Measurements from ENCODE around the gene TRAF1.
"Not testable (repeated sequence)": the region's sequence is repeated elsewhere in the genome, so short reads cannot be mapped to it uniquely, and the experiment has no call there.

Gene TRAF1, protein sequence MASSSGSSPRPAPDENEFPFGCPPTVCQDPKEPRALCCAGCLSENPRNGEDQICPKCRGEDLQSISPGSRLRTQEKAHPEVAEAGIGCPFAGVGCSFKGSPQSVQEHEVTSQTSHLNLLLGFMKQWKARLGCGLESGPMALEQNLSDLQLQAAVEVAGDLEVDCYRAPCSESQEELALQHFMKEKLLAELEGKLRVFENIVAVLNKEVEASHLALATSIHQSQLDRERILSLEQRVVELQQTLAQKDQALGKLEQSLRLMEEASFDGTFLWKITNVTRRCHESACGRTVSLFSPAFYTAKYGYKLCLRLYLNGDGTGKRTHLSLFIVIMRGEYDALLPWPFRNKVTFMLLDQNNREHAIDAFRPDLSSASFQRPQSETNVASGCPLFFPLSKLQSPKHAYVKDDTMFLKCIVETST
- total RNA-seq: 296 to 428 (median 301) reads per million in 3 donors

DNA sequence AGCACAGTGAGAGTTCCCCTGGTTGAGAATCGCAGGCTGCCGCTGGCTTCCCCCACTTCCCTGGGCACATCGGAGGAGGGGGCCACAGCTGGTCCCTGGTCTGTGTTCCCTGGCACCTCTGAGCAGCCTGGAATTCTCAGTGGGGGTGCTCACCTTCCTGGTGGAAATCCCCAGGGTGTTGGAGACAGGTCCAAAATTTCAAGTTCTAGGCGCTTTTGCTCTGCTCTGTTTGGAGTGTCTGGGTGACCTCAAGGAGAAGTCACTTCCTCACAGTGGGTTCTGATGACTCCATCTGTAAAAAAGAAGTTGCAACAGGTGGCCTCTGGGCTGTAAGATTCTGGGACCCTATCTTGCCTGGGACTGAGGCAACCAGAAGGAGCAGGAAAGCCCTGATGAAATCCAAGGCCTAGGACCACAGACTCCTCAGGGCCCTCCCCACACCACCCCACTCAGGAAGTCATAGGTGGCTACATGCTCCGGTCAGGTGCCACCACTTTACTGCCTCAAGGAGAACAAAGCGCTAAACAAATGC is at the start of gene TRAF1:
Gene TRAF1 (minus strand): TSS at position 400 of the 532 bp plus-strand sequence. CDS start 721 bp downstream, outside the sequence.
- Histone ChIP-seq H3K4me1 (ENCODE audit: control insufficient read depth, insufficient read depth, low read length, poor library complexity, severe bottlenecking) (peaks cover 93% of the 10 kb centered on the region), H3K27me3 (replicated peaks; ENCODE audit: control insufficient read depth, insufficient read depth, low read length, poor library complexity, severe bottlenecking) (no peaks in the 10 kb centered on the region)

DNA sequence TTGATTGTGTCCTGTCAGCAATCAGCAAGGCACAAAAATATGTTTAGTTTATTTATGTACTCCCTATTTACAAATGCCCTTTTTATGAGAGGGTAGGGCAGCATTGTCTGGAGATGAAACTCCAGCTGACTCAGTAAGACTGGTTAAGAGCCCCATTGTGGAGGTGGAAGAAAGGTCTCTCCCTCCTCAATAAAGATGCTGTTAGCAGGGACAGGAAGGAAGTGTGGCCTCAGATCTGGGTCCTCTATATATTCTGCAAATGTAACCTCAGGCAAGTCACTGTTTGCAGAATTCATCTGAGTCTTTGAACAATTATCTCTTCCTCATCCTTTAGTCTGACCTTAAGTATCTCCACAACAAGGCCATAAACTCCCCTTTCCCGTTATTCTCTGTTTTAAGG is 48.3 kb upstream of the TRAF1 start:
- no peak overlapping the region for H3K4me3 ChIP-seq (ENCODE audit: insufficient read depth, low read depth, low read length, poor library complexity, severe bottlenecking)

More for the DNA sequence above, at the start of gene TRAF1:
- no peak for DNase-seq
- Histone ChIP-seq H3K4me3 (ENCODE audit: insufficient read depth, low read depth, low read length, poor library complexity, severe bottlenecking) (peak within 1 kb of the TSS; percentile 71), H3K9me3 (ENCODE audit: control insufficient read depth, low read length) (no peaks in the 10 kb centered on the region), H3K27ac (ENCODE audit: insufficient read depth, low read length, poor library complexity, severe bottlenecking) (peak within 1 kb of the TSS; percentile 100), H3K36me3 (ENCODE audit: control insufficient read depth, insufficient read depth, low read length) (peaks cover 4% of the 10 kb centered on the region)

GRCh38 chr9:120974181-120974580 is 47.6 kb upstream of the TRAF1 start:
- H3K27me3 ChIP-seq (replicated peaks; ENCODE audit: control insufficient read depth, insufficient read depth, low read length, poor library complexity, severe bottlenecking): no peaks in the 10 kb centered on the region
- H3K4me1 ChIP-seq (ENCODE audit: control insufficient read depth, insufficient read depth, low read length, poor library complexity, severe bottlenecking): peaks cover 9% of the 10 kb centered on the region
- no peak overlapping the region for H3K27ac ChIP-seq (ENCODE audit: insufficient read depth, low read length, poor library complexity, severe bottlenecking)
- no peaks in the 10 kb centered on the region for H3K36me3 ChIP-seq (ENCODE audit: control insufficient read depth, insufficient read depth, low read length)
- no peak overlapping the region for H3K4me3 ChIP-seq (ENCODE audit: insufficient read depth, low read depth, low read length, poor library complexity, severe bottlenecking)
- H3K9me3 ChIP-seq (ENCODE audit: control insufficient read depth, low read length): no peaks in the 10 kb centered on the region
- no peak for DNase-seq

More for the DNA sequence above, 48.3 kb upstream of the TRAF1 start:
- no peaks in the 10 kb centered on the region for H3K27me3 ChIP-seq (replicated peaks; ENCODE audit: control insufficient read depth, insufficient read depth, low read length, poor library complexity, severe bottlenecking)
- no peaks in the 10 kb centered on the region for H3K36me3 ChIP-seq (ENCODE audit: control insufficient read depth, insufficient read depth, low read length)
- no peaks in the 10 kb centered on the region for H3K9me3 ChIP-seq (ENCODE audit: control insufficient read depth, low read length)
- H3K27ac ChIP-seq (ENCODE audit: insufficient read depth, low read length, poor library complexity, severe bottlenecking): no peak overlapping the region
- H3K4me1 ChIP-seq (ENCODE audit: control insufficient read depth, insufficient read depth, low read length, poor library complexity, severe bottlenecking): peaks cover 9% of the 10 kb centered on the region
- DNase-seq: no peak

DNA sequence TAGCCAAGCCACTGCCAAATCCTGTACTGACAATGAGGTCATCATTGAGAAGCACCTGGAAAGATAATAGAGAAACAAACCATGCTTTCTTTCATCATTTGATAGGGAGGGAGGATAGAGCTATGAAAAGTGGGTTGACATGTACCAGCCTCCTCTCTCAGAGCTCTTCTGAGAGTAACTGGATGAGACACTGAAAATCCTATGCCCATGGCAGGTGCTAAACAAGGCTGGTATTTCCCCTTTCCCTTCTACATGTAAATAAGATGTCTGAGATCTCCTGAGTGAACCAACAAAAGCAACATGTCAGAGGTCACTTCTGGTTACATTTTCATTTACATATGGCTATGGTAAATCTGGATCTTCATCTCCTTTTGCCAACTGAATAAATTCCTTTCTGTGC is 45.3 kb upstream of the TRAF1 start:
- H3K27ac ChIP-seq (ENCODE audit: insufficient read depth, low read length, poor library complexity, severe bottlenecking): no peak overlapping the region
- no peaks in the 10 kb centered on the region for H3K9me3 ChIP-seq (ENCODE audit: control insufficient read depth, low read length)
- DNase-seq: no peak
- peaks cover 9% of the 10 kb centered on the region for H3K4me1 ChIP-seq (ENCODE audit: control insufficient read depth, insufficient read depth, low read length, poor library complexity, severe bottlenecking)
- no peak overlapping the region for H3K4me3 ChIP-seq (ENCODE audit: insufficient read depth, low read depth, low read length, poor library complexity, severe bottlenecking)
- H3K27me3 ChIP-seq (replicated peaks; ENCODE audit: control insufficient read depth, insufficient read depth, low read length, poor library complexity, severe bottlenecking): no peaks in the 10 kb centered on the region
- H3K36me3 ChIP-seq (ENCODE audit: control insufficient read depth, insufficient read depth, low read length): no peaks in the 10 kb centered on the region

DNA sequence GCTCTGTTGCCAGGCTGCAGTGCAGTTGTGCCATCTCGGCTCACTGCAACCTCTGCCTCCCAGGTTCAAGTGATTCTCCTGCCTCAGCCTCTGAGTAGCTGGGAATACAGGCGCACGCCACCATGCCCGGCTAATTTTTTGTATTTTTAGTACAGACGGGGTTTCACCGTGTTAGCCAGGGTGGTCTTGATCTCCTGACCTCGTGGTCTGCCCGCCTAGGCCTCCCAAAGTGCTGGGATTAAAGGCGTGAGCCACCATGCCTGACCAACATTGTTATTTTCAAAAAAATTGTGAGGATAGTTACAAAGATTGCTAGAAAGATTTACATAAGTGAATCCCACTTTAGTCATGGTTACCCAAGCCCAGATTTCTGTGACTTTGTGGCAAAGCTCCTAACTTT is 44.9 kb upstream of the TRAF1 start:
- DNase-seq; H3K27ac ChIP-seq (ENCODE audit: insufficient read depth, low read length, poor library complexity, severe bottlenecking); H3K4me1 ChIP-seq (ENCODE audit: control insufficient read depth, insufficient read depth, low read length, poor library complexity, severe bottlenecking); H3K27me3 ChIP-seq (replicated peaks; ENCODE audit: control insufficient read depth, insufficient read depth, low read length, poor library complexity, severe bottlenecking); H3K9me3 ChIP-seq (ENCODE audit: control insufficient read depth, low read length); H3K36me3 ChIP-seq (ENCODE audit: control insufficient read depth, insufficient read depth, low read length); H3K4me3 ChIP-seq (ENCODE audit: insufficient read depth, low read depth, low read length, poor library complexity, severe bottlenecking): not testable (repeated sequence)

DNA sequence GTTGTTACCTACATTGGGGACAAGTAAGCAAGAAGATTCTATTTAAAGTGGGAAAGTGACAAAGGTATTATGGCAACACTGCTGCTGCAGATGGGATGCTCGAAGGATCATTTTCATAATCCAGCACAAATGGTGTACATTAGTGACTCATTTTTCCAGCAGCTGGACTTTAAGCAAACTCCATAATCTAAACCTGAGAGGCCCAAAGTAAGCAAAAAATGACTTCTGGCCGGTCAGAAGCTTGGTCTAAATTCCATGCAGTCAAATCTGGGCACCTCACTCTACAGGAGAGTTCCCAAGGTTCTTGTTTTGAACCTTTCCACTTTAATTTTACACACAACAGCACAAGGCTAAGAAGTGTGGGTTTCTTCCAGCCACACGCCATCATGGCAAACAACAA is 43.6 kb upstream of the TRAF1 start:
- Histone ChIP-seq H3K9me3 (ENCODE audit: control insufficient read depth, low read length) (no peaks in the 10 kb centered on the region), H3K4me3 (ENCODE audit: insufficient read depth, low read depth, low read length, poor library complexity, severe bottlenecking) (no peak overlapping the region), H3K27me3 (replicated peaks; ENCODE audit: control insufficient read depth, insufficient read depth, low read length, poor library complexity, severe bottlenecking) (no peaks in the 10 kb centered on the region), H3K4me1 (ENCODE audit: control insufficient read depth, insufficient read depth, low read length, poor library complexity, severe bottlenecking) (peaks cover 2% of the 10 kb centered on the region), H3K27ac (ENCODE audit: insufficient read depth, low read length, poor library complexity, severe bottlenecking) (no peak overlapping the region), H3K36me3 (ENCODE audit: control insufficient read depth, insufficient read depth, low read length) (no peaks in the 10 kb centered on the region)
- no peak for DNase-seq

DNA sequence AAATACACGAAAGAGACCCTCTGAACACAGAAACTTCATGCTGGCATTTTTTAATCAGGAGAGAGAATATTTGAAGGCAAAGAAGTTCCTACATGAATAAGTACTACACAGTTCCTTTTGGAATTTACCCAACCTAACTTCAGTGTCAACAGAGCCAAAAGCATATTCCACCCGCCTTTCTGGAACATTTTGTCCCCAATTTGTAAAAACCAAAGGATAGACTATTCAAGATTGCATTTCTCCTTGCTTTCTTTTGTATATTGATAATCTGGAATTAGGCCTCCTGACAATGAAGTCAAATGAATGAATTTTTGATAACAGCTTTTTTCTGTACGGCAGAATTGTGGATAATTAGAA is 39.4 kb upstream of the TRAF1 start:
- no peak overlapping the region for H3K4me3 ChIP-seq (ENCODE audit: insufficient read depth, low read depth, low read length, poor library complexity, severe bottlenecking)
- H3K27me3 ChIP-seq (replicated peaks; ENCODE audit: control insufficient read depth, insufficient read depth, low read length, poor library complexity, severe bottlenecking): no peaks in the 10 kb centered on the region
- no peaks in the 10 kb centered on the region for H3K4me1 ChIP-seq (ENCODE audit: control insufficient read depth, insufficient read depth, low read length, poor library complexity, severe bottlenecking)
- no peak overlapping the region for H3K27ac ChIP-seq (ENCODE audit: insufficient read depth, low read length, poor library complexity, severe bottlenecking)
- H3K9me3 ChIP-seq (ENCODE audit: control insufficient read depth, low read length): no peaks in the 10 kb centered on the region
- no peak for DNase-seq
- no peaks in the 10 kb centered on the region for H3K36me3 ChIP-seq (ENCODE audit: control insufficient read depth, insufficient read depth, low read length)

- Histone ChIP-seq H3K36me3 (ENCODE audit: control insufficient read depth, insufficient read depth, low read length) (no peaks in the 10 kb centered on the region), H3K4me3 (ENCODE audit: insufficient read depth, low read depth, low read length, poor library complexity, severe bottlenecking) (no peak overlapping the region), H3K27ac (ENCODE audit: insufficient read depth, low read length, poor library complexity, severe bottlenecking) (no peak overlapping the region), H3K4me1 (ENCODE audit: control insufficient read depth, insufficient read depth, low read length, poor library complexity, severe bottlenecking) (no peaks in the 10 kb centered on the region), H3K27me3 (replicated peaks; ENCODE audit: control insufficient read depth, insufficient read depth, low read length, poor library complexity, severe bottlenecking) (no peaks in the 10 kb centered on the region), H3K9me3 (ENCODE audit: control insufficient read depth, low read length) (no peaks in the 10 kb centered on the region)
- DNase-seq: no peak
These were observed 38.9 kb upstream of the TRAF1 start for GRCh38 chr9:120965344-120966012.

- H3K9me3 ChIP-seq (ENCODE audit: control insufficient read depth, low read length): no peaks in the 10 kb centered on the region
- no peak overlapping the region for H3K27ac ChIP-seq (ENCODE audit: insufficient read depth, low read length, poor library complexity, severe bottlenecking)
- no peaks in the 10 kb centered on the region for H3K36me3 ChIP-seq (ENCODE audit: control insufficient read depth, insufficient read depth, low read length)
- no peak overlapping the region for H3K4me3 ChIP-seq (ENCODE audit: insufficient read depth, low read depth, low read length, poor library complexity, severe bottlenecking)
- H3K4me1 ChIP-seq (ENCODE audit: control insufficient read depth, insufficient read depth, low read length, poor library complexity, severe bottlenecking): no peaks in the 10 kb centered on the region
- no peak for DNase-seq
- no peaks in the 10 kb centered on the region for H3K27me3 ChIP-seq (replicated peaks; ENCODE audit: control insufficient read depth, insufficient read depth, low read length, poor library complexity, severe bottlenecking)
These were observed 35.3 kb upstream of the TRAF1 start for GRCh38 chr9:120961936-120962335.

GRCh38 chr9:120960001-120960400 is 33.4 kb upstream of the TRAF1 start:
- no peaks in the 10 kb centered on the region for H3K27me3 ChIP-seq (replicated peaks; ENCODE audit: control insufficient read depth, insufficient read depth, low read length, poor library complexity, severe bottlenecking)
- no peak overlapping the region for H3K4me3 ChIP-seq (ENCODE audit: insufficient read depth, low read depth, low read length, poor library complexity, severe bottlenecking)
- no peaks in the 10 kb centered on the region for H3K4me1 ChIP-seq (ENCODE audit: control insufficient read depth, insufficient read depth, low read length, poor library complexity, severe bottlenecking)
- no peak overlapping the region for H3K27ac ChIP-seq (ENCODE audit: insufficient read depth, low read length, poor library complexity, severe bottlenecking)
- no peaks in the 10 kb centered on the region for H3K9me3 ChIP-seq (ENCODE audit: control insufficient read depth, low read length)
- H3K36me3 ChIP-seq (ENCODE audit: control insufficient read depth, insufficient read depth, low read length): no peaks in the 10 kb centered on the region
- no peak for DNase-seq

Measured in effector memory CD4-positive, alpha-beta T cell (primary cell).